ENCODE measurements around the gene EMID1. TPM values are rescaled to one million over a fixed set of nuclear protein-coding genes. Genes with fewer than 3 reads are reported as not detected.

The EMID1 gene
- total RNA-seq, 1 experiment from 2014 or later: 9.6 TPM

- no peak overlapping the region for H3K27ac ChIP-seq (ENCODE audit: low read depth, low read length)
- TF ChIP-seq ZBTB33 (IDR thresholded peaks at IDR 0.05; ENCODE audit: extremely low read depth, insufficient replicate concordance, low read length) (no peak), POLR2AphosphoS5 (IDR thresholded peaks at IDR 0.05; ENCODE audit: low read depth, low read length) (no peak), ZNF274 (IDR thresholded peaks at IDR 0.05; ENCODE audit: low read depth, low read length) (no peak)
- no TSS peak for BruUV-seq (replicated peaks)
- ChIA-PET POLR2A (no interaction called here), CTCF (no interaction called here), RAD21 (ENCODE audit: low non-redundant PET in 1 of 2, low total read pairs in 2 of 2, uncharacterized antibody in 2 of 2, unreplicated experiment in 2 of 2) (no interaction called here)
- no peaks in the 10 kb centered on the region for H4K20me1 ChIP-seq (ENCODE audit: insufficient read depth)
- H3K4me2 ChIP-seq (ENCODE audit: low read length): no peak overlapping the region
- H3K4me3 ChIP-seq (replicated peaks in 1 of 2; ENCODE audit: low read depth in 1 of 2, low read length in 2 of 2): no peak overlapping the region
- H3K36me3 ChIP-seq (ENCODE audit: control insufficient read depth in 1 of 2, insufficient read depth in 2 of 2, low read length in 2 of 2): no peaks in the 10 kb centered on the region
- no peaks in the 10 kb centered on the region for H3K9me2 ChIP-seq (ENCODE audit: insufficient read depth)
- H3K9me3 ChIP-seq (ENCODE audit: control insufficient read depth in 1 of 2, insufficient read depth in 1 of 2, low read depth in 1 of 2, low read length in 2 of 2): no peaks in the 10 kb centered on the region
- H3K79me2 ChIP-seq (ENCODE audit: insufficient read depth, low read length): no peaks in the 10 kb centered on the region
- no peak overlapping the region for H2AFZ ChIP-seq (ENCODE audit: low read depth, low read length, poor library complexity, severe bottlenecking)
- no peaks in the 10 kb centered on the region for H3K27me3 ChIP-seq (ENCODE audit: insufficient read depth, low read length)
- ATAC-seq (no peak), DNase-seq (ENCODE audit: low read depth, low spot score) (no peak)
- no peaks in the 10 kb centered on the region for H3K4me1 ChIP-seq (ENCODE audit: control insufficient read depth in 1 of 2, insufficient read depth in 2 of 2, low read length in 2 of 2)
- no peak overlapping the region for H3K9ac ChIP-seq (ENCODE audit: low read length)
- intact Hi-C loops (cut with micrococcal nuclease): no loop called here
Measured at GRCh38 chr22:29167032-29167911, 38.4 kb upstream of the EMID1 start.

GRCh38 chr22:29171721-29172120, 34.0 kb upstream of the EMID1 start:
- Histone ChIP-seq H4K20me1 (ENCODE audit: insufficient read depth) (no peaks in the 10 kb centered on the region), H3K9me3 (ENCODE audit: control insufficient read depth in 1 of 2, insufficient read depth in 1 of 2, low read depth in 1 of 2, low read length in 2 of 2) (0 out of 4 replicates have a peak, but pooled peaks cover 0 to 3% of the 10 kb centered on the region in 2 experiments), H3K4me1 (ENCODE audit: control insufficient read depth in 1 of 2, insufficient read depth in 2 of 2, low read length in 2 of 2) (no peaks in the 10 kb centered on the region), H3K4me3 (replicated peaks in 1 of 2; ENCODE audit: low read depth in 1 of 2, low read length in 2 of 2) (no peak overlapping the region), H3K27me3 (ENCODE audit: insufficient read depth, low read length) (no peaks in the 10 kb centered on the region), H3K79me2 (ENCODE audit: insufficient read depth, low read length) (no peaks in the 10 kb centered on the region), H3K36me3 (ENCODE audit: control insufficient read depth in 1 of 2, insufficient read depth in 2 of 2, low read length in 2 of 2) (no peaks in the 10 kb centered on the region), H3K9me2 (ENCODE audit: insufficient read depth) (no peaks in the 10 kb centered on the region), H3K4me2 (ENCODE audit: low read length) (no peak overlapping the region), H3K9ac (ENCODE audit: low read length) (no peak overlapping the region), H2AFZ (ENCODE audit: low read depth, low read length, poor library complexity, severe bottlenecking) (no peak overlapping the region), H3K27ac (ENCODE audit: low read depth, low read length) (no peak overlapping the region)
- TF ChIP-seq POLR2AphosphoS5 (IDR thresholded peaks at IDR 0.05; ENCODE audit: low read depth, low read length) (no peak), SP1 (IDR thresholded peaks at IDR 0.05; ENCODE audit: low read depth) (no peak), RAD21 (IDR thresholded peaks at IDR 0.05; ENCODE audit: low read depth) (no peak)
- intact Hi-C loops (cut with micrococcal nuclease): no loop called here
- no peak for DNase-seq (ENCODE audit: low read depth, low spot score)
- POLR2A ChIA-PET: no interaction called here
- no TSS peak for BruUV-seq (replicated peaks)
- ATAC-seq: no peak
- CTCF ChIA-PET: no interaction called here
- RAD21 ChIA-PET (ENCODE audit: low non-redundant PET in 1 of 2, low total read pairs in 2 of 2, uncharacterized antibody in 2 of 2, unreplicated experiment in 2 of 2): no interaction called here
